Endothelial cell of umbilical vein (primary cell): ENCODE measurements around the gene HERPUD1. TPM values are rescaled to one million over a fixed set of nuclear protein-coding genes. Genes with fewer than 3 reads are reported as not detected.

Source experiments
- BruUV-seq: library from RNA; stranded (reverse); fragments of 400-500 nt; replicated peaks from 2 replicates; lab custom pipeline; 2021; lab: Mats Ljungman, UMichigan
- CTCF ChIA-PET: fragments of 300-600, 350-600 bp; sonication (Branson Sonifier 250); formaldehyde crosslinking; loops from one replicate; lab custom pipeline; 2021; ENCODE audit warnings: antibody characterized with exemption, inconsistent platforms; lab: Charles Lee
- POLR2A ChIA-PET: fragments of 300-600, 350-600 bp; sonication (Branson Sonifier 250); formaldehyde crosslinking; loops from one replicate; lab custom pipeline; 2021; ENCODE audit warnings: antibody characterized with exemption, inconsistent platforms; lab: Charles Lee
- DNase-seq: peaks from one replicate; pipeline ENCODE4 v3.0.0-alpha.2; 2011; ENCODE audit warnings: low read depth, low spot score
- FAIRE-seq: peaks from 2 replicates; lab custom pipeline; 2011; peaks lifted over from hg19 to GRCh38; lab: Jason Lieb, UNC
- H2AFZ ChIP-seq: 2 replicates; pipeline ENCODE4 v1.6.0; 2012; ENCODE audit warnings: low read depth, low read length, control low read depth, inconsistent platforms
- H3K27ac ChIP-seq: 2 replicates; pipeline ENCODE4 v1.5.1; 2011; ENCODE audit warnings: low read depth, mild to moderate bottlenecking, control low read depth, low read length, moderate library complexity; ENCODE audit not compliant: insufficient read depth
- H3K27me3 ChIP-seq, 2 experiments: 2 replicates each; pipeline versions ENCODE4 v1.6.0 to v1.6.1; 2011; ENCODE audit warnings: low read length in 2 of 2, mixed read lengths in 1 of 2; ENCODE audit not compliant: control insufficient read depth in 2 of 2, insufficient read depth in 2 of 2
- H3K36me3 ChIP-seq, 2 experiments: 2 replicates in 1 of 2; 3 replicates in 1 of 2; pipeline ENCODE4 v1.5.1; 2011; ENCODE audit warnings: low read length in 2 of 2, mild to moderate bottlenecking in 1 of 2, moderate library complexity in 1 of 2; ENCODE audit not compliant: control insufficient read depth in 2 of 2, insufficient read depth in 2 of 2; ENCODE audit errors: extremely low read depth in 1 of 2
- H3K4me1 ChIP-seq: 3 replicates; pipeline ENCODE4 v1.5.1; 2011; ENCODE audit warnings: mild to moderate bottlenecking, low read length; ENCODE audit not compliant: control insufficient read depth, insufficient read depth; ENCODE audit errors: extremely low read depth
- H3K4me2 ChIP-seq: 2 replicates; pipeline ENCODE4 v1.6.1; 2011; ENCODE audit warnings: low read length, control low read depth, mixed read lengths; ENCODE audit not compliant: insufficient read depth
- H3K4me3 ChIP-seq, 3 experiments: fragments of 200-600 bp in 1 of 3; sonication (generic), shearing (Covaris generic) in 1 of 3; replicated peaks in 1 of 3; 2 replicates each; pipeline ENCODE4 v1.5.1; 2011 to 2016; ENCODE audit warnings: control low read depth in 3 of 3, low read length in 3 of 3, mild to moderate bottlenecking in 2 of 3, inconsistent platforms in 1 of 3, low read depth in 1 of 3, moderate library complexity in 1 of 3; ENCODE audit not compliant: insufficient read depth in 1 of 3
- H3K79me2 ChIP-seq: 2 replicates; pipeline ENCODE4 v1.6.0; 2012; ENCODE audit warnings: low read length, inconsistent platforms; ENCODE audit not compliant: control insufficient read depth, insufficient read depth
- H3K9ac ChIP-seq: replicated peaks from 2 replicates; pipeline ENCODE3; 2011; ENCODE audit warnings: low read length, control low read depth; ENCODE audit not compliant: insufficient read depth; ENCODE audit errors: extremely low read depth
- H3K9me1 ChIP-seq: replicated peaks from 3 replicates; pipeline ENCODE4 v1.6.0; 2011; ENCODE audit warnings: mild to moderate bottlenecking, low read length; ENCODE audit not compliant: control insufficient read depth, insufficient read depth; ENCODE audit errors: extremely low read depth
- H3K9me3 ChIP-seq: replicated peaks from 2 replicates; pipeline ENCODE4 v1.5.1; 2012; ENCODE audit warnings: low read length, inconsistent platforms; ENCODE audit not compliant: control insufficient read depth, insufficient read depth
- H4K20me1 ChIP-seq: replicated peaks from 2 replicates; pipeline ENCODE3; 2011; ENCODE audit warnings: mild to moderate bottlenecking, low read length; ENCODE audit not compliant: control insufficient read depth, insufficient read depth; ENCODE audit errors: extremely low read depth
- CTCF ChIP-seq, 2 donors: IDR thresholded peaks; 1 replicate in 1 of 2; 2 replicates in 1 of 2; pipeline ENCODE4 v1.5.1; 2011; ENCODE audit warnings: low read length in 2 of 2, mild to moderate bottlenecking in 2 of 2, moderate library complexity in 2 of 2, control low read depth in 1 of 2, inconsistent platforms in 1 of 2, low read depth in 1 of 2; ENCODE audit not compliant: insufficient read depth in 1 of 2; ENCODE audit errors: extremely low read depth in 1 of 2
- EZH2 ChIP-seq: IDR thresholded peaks from 2 replicates; pipeline ENCODE4 v1.6.1; 2012; ENCODE audit warnings: borderline replicate concordance, low read depth, mild to moderate bottlenecking, moderate library complexity, low read length, inconsistent platforms; ENCODE audit not compliant: severe bottlenecking
- FOS ChIP-seq: IDR thresholded peaks from 2 replicates; pipeline ENCODE4 v1.6.1; 2011; ENCODE audit warnings: mild to moderate bottlenecking, low read length, moderate library complexity, borderline replicate concordance; ENCODE audit not compliant: insufficient read depth
- GATA2 ChIP-seq: IDR thresholded peaks from 2 replicates; pipeline ENCODE4 v1.7.0; 2011; ENCODE audit warnings: low read depth, mild to moderate bottlenecking, moderate library complexity, mixed read lengths, low read length; ENCODE audit not compliant: insufficient read length, insufficient read depth
- JUN ChIP-seq: IDR thresholded peaks from 2 replicates; pipeline ENCODE4 v1.6.1; 2011; ENCODE audit warnings: borderline replicate concordance, low read depth; ENCODE audit not compliant: insufficient read length, insufficient read depth
- MYC ChIP-seq: IDR thresholded peaks from one replicate; pipeline ENCODE4 v1.6.1; 2011; ENCODE audit warnings: mild to moderate bottlenecking, low read depth, low read length
- POLR2A ChIP-seq: IDR thresholded peaks from 2 replicates; pipeline ENCODE4 v1.6.1; 2012; ENCODE audit warnings: low read depth, mild to moderate bottlenecking, control low read depth, low read length
- POLR2AphosphoS5 ChIP-seq: IDR thresholded peaks from 2 replicates; pipeline ENCODE4 v1.6.1; 2012; ENCODE audit warnings: low read depth, mild to moderate bottlenecking, control low read depth, low read length, moderate library complexity; ENCODE audit not compliant: insufficient read depth
- dilution Hi-C: fragments of 300-500 bp; cut with MboI; formaldehyde crosslinking; loops from one replicate; pipeline ENCODE4 v1.15.0; 2019; ENCODE audit warnings: low sequenced_read_pairs; ENCODE audit not compliant: extremely low pct_ligation_motif_present
- intact Hi-C: fragments of 100-400 bp; cut with micrococcal nuclease; formaldehyde crosslinking; loops from one replicate; pipeline ENCODE4 v1.10.0; 2022
- polyA plus RNA-seq, 4 experiments: library from polyadenylated mRNA; depleted of rRNA in 3 of 4; stranded (reverse) in 3 of 4; unstranded in 1 of 4; fragments of >200 nt; gene quantifications; 2 replicates each; pipeline versions ENCODE4 v1.2.1 to v1.2.3, GENCODE V29; 2011 to 2012; ENCODE audit warnings: missing spikeins in 1 of 4
- total RNA-seq: library from RNA; stranded (reverse); gene quantifications from 2 replicates; pipeline ENCODE4 v1.2.3, GENCODE V29; 2021
- TF ChIP-seq, protein P1 (sequence below): IDR thresholded peaks from 2 replicates; pipeline ENCODE4 v1.6.1; 2011; ENCODE audit not compliant: insufficient read depth, insufficient read length

The HERPUD1 gene
- total and polyA plus RNA-seq, 2 donors (not counting 3 experiments of a cell fraction or from before 2014, with no cell fraction given): 107 to 109 TPM

- Histone ChIP-seq H3K36me3 (peaks cover 41 to 53% of the 10 kb centered on the region in 2 experiments), H3K9ac (no peak overlapping the region), H3K4me3 (no peak overlapping the region), H3K9me1 (no peaks in the 10 kb centered on the region), H3K4me2 (no peak overlapping the region), H3K27ac (no peak overlapping the region), H2AFZ (no peak overlapping the region), H3K79me2 (peaks cover 7% of the 10 kb centered on the region), H3K27me3 (no peaks in the 10 kb centered on the region), H3K4me1 (no peaks in the 10 kb centered on the region), H3K9me3 (no peaks in the 10 kb centered on the region), H4K20me1 (no peaks in the 10 kb centered on the region)
- CTCF ChIA-PET: interaction anchor here (1.9 kb wide), 1 partner anchor 149 kb away, joined by 8 read pairs; no protein-coding TSS in a partner anchor
- FAIRE-seq (no peak), DNase-seq (no peak)
- POLR2A ChIA-PET: no interaction called here
- intact Hi-C loops (no loop called here), dilution Hi-C loops (no loop called here)
- TF ChIP-seq POLR2AphosphoS5: no peak
- no peak for TF ChIP-seq FOS
- TF ChIP-seq POLR2A: no peak
- TF ChIP-seq GATA2: no peak
- no peak for TF ChIP-seq EZH2
- TF ChIP-seq CTCF (IDR thresholded peaks at IDR 0.05; ENCODE audit: extremely low read depth in 1 of 2, insufficient read depth in 1 of 2, low read depth in 1 of 2, low read length in 2 of 2): no peak
- TF ChIP-seq, protein P1, sequence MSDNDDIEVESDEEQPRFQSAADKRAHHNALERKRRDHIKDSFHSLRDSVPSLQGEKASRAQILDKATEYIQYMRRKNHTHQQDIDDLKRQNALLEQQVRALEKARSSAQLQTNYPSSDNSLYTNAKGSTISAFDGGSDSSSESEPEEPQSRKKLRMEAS: no peak
- TF ChIP-seq JUN: no peak
- no peak for TF ChIP-seq MYC
- BruUV-seq: no TSS peak
Observed at GRCh38 chr16:56941856-56942331, 10.0 kb downstream of the HERPUD1 start.
